ENCODE measurements around the gene SLC6A1.

- TF ChIP-seq GATA2 (IDR thresholded peaks at IDR 0.05; ENCODE audit: low read depth, low read length): no peak
- TF ChIP-seq GATA3 (IDR thresholded peaks at IDR 0.05; ENCODE audit: low read depth, low read length): no peak
Measured at GRCh38 chr3:11076711-11077110, 84.2 kb downstream of the SLC6A1 start.
